BLaER1 (cell line): ENCODE measurements around the gene PTK6.

Source experiments
- H3K27ac ChIP-seq: shearing (Covaris generic); formaldehyde crosslinking; 2 replicates; pipeline ENCODE4 v1.8.1; 2022
- H3K27me3 ChIP-seq: shearing (Covaris generic); formaldehyde crosslinking; 2 replicates; pipeline ENCODE4 v1.8.1; 2022
- H3K36me3 ChIP-seq: shearing (Covaris generic); formaldehyde crosslinking; 2 replicates; pipeline ENCODE4 v1.8.1; 2022
- H3K4me1 ChIP-seq: shearing (Covaris generic); formaldehyde crosslinking; 2 replicates; pipeline ENCODE4 v1.8.1; 2022
- H3K4me2 ChIP-seq: shearing (Covaris generic); formaldehyde crosslinking; 2 replicates; pipeline ENCODE4 v1.8.1; 2022
- H3K4me3 ChIP-seq: shearing (Covaris generic); formaldehyde crosslinking; 2 replicates; pipeline ENCODE4 v1.8.1; 2022
- H3K9ac ChIP-seq: shearing (Covaris generic); formaldehyde crosslinking; 2 replicates; pipeline ENCODE4 v1.8.1; 2022
- H3K9me3 ChIP-seq: shearing (Covaris generic); formaldehyde crosslinking; 2 replicates; pipeline ENCODE4 v1.8.1; 2022
- H4K20me1 ChIP-seq: shearing (Covaris generic); formaldehyde crosslinking; 2 replicates; pipeline ENCODE4 v1.8.1; 2022
- Cebpa-rat ChIP-seq: shearing (Covaris generic); IDR thresholded peaks from 2 replicates; pipeline ENCODE4 v1.8.1; 2022

Gene PTK6

GRCh38 chr20:63544241-63544957 is 7.2 kb upstream of the PTK6 start:
- Histone ChIP-seq H3K27ac (no peak overlapping the region), H3K27me3 (peaks cover 62% of the 10 kb centered on the region), H4K20me1 (peaks cover 50% of the 10 kb centered on the region), H3K4me2 (no peak overlapping the region), H3K9ac (no peak overlapping the region), H3K36me3 (no peaks in the 10 kb centered on the region), H3K9me3 (no peaks in the 10 kb centered on the region), H3K4me3 (no peak overlapping the region), H3K4me1 (peaks cover 43% of the 10 kb centered on the region)
- TF ChIP-seq Cebpa-rat = no peak

DNA sequence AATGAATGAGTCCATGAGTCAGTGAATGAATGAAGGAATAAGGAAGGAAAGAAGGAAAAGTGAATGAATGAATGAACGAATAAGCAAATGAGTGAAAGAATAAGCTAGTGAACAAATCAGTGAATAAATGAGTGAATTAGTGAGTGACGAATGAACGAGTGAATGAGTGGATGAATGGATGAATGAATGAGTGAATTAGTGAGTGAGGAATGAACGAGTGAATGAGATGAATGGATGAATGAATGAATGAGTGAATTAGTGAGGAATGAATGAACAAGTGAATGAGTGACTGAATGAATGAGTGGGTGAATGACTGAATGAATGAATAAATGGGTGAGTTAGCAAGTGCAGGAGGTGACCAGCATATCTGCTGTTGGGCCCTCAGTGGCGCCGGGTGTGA is 6.6 kb upstream of the PTK6 start:
- Histone ChIP-seq H3K9me3 (no peaks in the 10 kb centered on the region), H3K36me3 (no peaks in the 10 kb centered on the region), H3K27ac (no peak overlapping the region), H3K9ac (no peak overlapping the region), H3K4me1 (peaks cover 48% of the 10 kb centered on the region), H4K20me1 (peaks cover 49% of the 10 kb centered on the region), H3K4me2 (no peak overlapping the region), H3K4me3 (no peak overlapping the region), H3K27me3 (peaks cover 63% of the 10 kb centered on the region)
- TF ChIP-seq Cebpa-rat = no peak

DNA sequence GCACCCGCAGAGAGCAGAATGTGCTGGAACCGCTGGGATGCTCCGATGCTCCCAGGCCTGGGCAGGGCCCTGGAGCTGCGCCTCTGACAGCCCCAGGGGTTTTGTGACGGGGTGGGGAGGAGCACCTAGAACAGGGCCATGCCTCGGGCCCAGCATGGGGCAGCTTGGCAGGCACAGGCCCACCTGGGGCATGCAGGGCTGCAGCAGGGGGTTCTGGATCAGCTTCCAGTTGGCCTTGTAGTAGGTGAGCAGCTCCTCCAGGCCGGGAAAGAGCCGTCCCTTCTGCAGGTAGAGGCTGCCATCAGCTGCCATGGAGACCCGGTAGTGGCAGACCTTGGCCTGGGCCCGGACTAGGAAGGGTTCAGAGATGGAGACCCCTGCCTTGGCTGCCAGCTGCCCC is 6.0 kb upstream of the PTK6 start:
- no peak for TF ChIP-seq Cebpa-rat
- Histone ChIP-seq H3K4me1 (peaks cover 47% of the 10 kb centered on the region), H3K36me3 (no peaks in the 10 kb centered on the region)

DNA sequence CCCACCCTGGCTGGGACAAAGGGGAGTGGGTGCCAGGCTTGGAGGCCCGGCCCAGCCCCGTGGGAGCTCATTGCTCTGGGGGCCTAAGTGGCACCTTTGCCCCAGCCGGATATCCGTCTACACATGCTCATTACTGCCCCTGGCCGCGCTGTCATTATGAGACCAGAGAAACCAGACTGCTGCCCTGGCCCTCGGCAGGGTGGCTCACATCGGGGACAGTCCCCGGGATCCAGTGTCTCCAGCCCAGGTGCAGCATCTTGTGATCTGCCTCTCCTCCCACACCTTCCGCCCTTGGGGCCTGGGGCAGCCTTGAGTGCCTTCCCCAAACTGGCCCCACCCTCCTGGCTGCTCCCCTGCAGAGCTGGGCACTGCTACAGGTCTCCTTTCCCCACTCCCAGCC is 5.5 kb upstream of the PTK6 start:
- no peak overlapping the region for H3K27ac ChIP-seq
- no peak for TF ChIP-seq Cebpa-rat
- no peak overlapping the region for H3K9ac ChIP-seq
- H3K4me2 ChIP-seq = peak overlapping the region; percentile 49
- peaks cover 50% of the 10 kb centered on the region for H3K4me1 ChIP-seq
- no peaks in the 10 kb centered on the region for H3K36me3 ChIP-seq
- H3K9me3 ChIP-seq = no peaks in the 10 kb centered on the region
- no peak overlapping the region for H3K4me3 ChIP-seq
- H3K27me3 ChIP-seq = peaks cover 53% of the 10 kb centered on the region
- peaks cover 39% of the 10 kb centered on the region for H4K20me1 ChIP-seq

More for the DNA sequence above, 6.0 kb upstream of the PTK6 start:
- Histone ChIP-seq H3K4me3 (no peak overlapping the region), H3K9ac (no peak overlapping the region), H3K27ac (no peak overlapping the region), H3K9me3 (no peaks in the 10 kb centered on the region), H3K4me2 (peak overlapping the region; percentile 49), H4K20me1 (peaks cover 43% of the 10 kb centered on the region), H3K27me3 (peaks cover 57% of the 10 kb centered on the region)

- Histone ChIP-seq H3K4me1 (peaks cover 56% of the 10 kb centered on the region), H3K27me3 (peaks cover 47% of the 10 kb centered on the region), H4K20me1 (peaks cover 34% of the 10 kb centered on the region), H3K4me2 (peak overlapping the region; percentile 49; the same call in 1 of the 2 replicates), H3K9me3 (no peaks in the 10 kb centered on the region), H3K9ac (no peak overlapping the region), H3K27ac (no peak overlapping the region), H3K4me3 (no peak overlapping the region), H3K36me3 (no peaks in the 10 kb centered on the region)
- no peak for TF ChIP-seq Cebpa-rat
Measured at GRCh38 chr20:63542031-63542559, 4.9 kb upstream of the PTK6 start.

GRCh38 chr20:63541371-63541770 is 4.2 kb upstream of the PTK6 start:
- no peak overlapping the region for H3K9ac ChIP-seq
- H3K36me3 ChIP-seq = no peaks in the 10 kb centered on the region
- no peaks in the 10 kb centered on the region for H3K9me3 ChIP-seq
- no peak overlapping the region for H3K27ac ChIP-seq
- TF ChIP-seq Cebpa-rat = no peak
- H3K27me3 ChIP-seq = peaks cover 40% of the 10 kb centered on the region
- H4K20me1 ChIP-seq = peaks cover 27% of the 10 kb centered on the region
- H3K4me1 ChIP-seq = peaks cover 64% of the 10 kb centered on the region
- H3K4me3 ChIP-seq = no peak overlapping the region
- H3K4me2 ChIP-seq = no peak overlapping the region

DNA sequence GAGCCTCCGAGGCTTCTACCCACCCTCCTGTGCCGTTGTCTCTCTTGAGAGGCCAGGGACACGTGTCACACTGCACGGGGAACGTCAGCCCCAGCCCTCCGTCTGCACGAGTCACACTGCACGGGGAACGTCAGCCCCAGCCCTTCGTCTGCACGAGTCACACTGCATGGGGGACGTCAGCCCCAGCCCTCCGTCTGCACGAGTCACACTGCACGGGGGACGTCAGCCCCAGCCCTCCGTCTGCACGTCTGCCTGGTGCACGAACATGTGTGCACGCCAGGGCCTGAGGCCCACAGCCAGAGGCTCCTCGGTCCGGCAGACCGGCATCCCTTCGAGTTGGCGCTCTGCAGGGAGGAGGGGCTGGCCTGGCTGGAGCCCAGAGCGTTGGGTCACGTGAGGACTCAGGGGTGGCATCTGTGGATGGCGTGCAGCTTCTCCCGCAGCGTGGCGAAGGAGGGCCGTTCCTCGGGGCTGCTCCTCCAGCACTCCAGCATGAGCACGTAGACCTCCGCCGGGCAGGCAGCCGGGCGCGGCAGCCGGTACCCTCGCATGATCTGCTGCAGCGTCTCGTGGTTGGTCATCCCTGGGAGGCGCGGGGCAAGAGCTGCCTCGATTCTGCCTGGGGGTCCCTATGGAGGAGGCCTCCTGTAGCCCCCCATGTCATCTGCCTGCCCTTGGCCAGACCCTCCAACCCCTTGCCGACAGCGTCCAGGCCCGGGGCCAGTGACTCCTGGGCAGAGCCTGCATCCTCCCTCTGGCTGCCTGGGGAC is 3.4 kb upstream of the PTK6 start:
- Histone ChIP-seq H3K4me2 (peak overlapping the region; percentile 44), H3K4me3 (no peak overlapping the region), H3K36me3 (no peaks in the 10 kb centered on the region), H3K9ac (no peak overlapping the region), H4K20me1 (peaks cover 19% of the 10 kb centered on the region), H3K27me3 (peaks cover 32% of the 10 kb centered on the region), H3K27ac (no peak overlapping the region), H3K4me1 (peaks cover 64% of the 10 kb centered on the region), H3K9me3 (no peaks in the 10 kb centered on the region)
- no peak for TF ChIP-seq Cebpa-rat

DNA sequence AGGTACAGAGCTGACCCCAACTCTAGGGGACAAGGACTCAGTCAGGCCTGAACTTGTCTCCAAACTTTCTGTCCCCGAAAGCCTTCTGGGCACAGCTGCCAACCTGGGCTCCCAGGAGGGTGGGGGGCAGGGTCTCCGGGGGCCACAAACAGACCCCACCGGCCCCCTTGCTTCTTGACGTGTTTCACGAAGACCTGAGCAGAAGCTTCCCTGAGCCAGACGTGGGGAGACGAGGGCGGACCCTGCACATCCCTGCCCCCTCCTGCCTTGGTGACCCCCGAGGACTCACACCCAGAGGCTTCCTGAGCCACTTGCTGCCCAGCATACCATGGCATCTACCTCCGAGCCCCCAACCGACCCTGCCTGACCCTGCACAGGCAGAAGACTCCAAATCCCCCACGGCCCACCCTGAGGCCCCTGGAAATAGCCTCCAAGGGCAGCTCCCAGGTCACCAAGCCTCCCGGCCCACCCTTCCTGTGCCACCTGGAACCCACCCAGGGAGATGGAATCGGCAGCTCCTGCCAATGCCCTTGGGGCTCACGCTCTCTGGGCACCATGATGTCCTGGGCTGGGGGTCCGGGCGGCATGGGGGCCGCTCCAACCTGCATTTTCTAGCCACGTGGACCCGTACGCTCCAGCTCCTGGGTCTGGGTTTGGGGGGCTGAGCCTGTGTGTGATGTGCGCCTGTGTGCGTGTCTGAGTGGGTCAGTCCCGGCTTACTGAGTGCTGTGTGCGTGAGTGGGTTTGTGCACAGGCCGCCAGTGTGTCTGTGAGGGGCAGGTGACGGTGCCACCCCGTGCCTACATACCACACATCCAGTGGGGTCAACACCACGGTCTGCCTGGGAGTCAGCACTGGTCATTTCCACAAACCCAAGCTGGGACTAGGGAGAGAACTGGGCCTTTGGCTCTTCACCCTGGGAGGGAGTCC is 2.5 kb upstream of the PTK6 start:
- H3K36me3 ChIP-seq = no peaks in the 10 kb centered on the region
- TF ChIP-seq Cebpa-rat = no peak
- no peak overlapping the region for H3K27ac ChIP-seq
- no peak overlapping the region for H3K9ac ChIP-seq
- peak overlapping the region; percentile 44 for H3K4me2 ChIP-seq
- no peaks in the 10 kb centered on the region for H3K9me3 ChIP-seq
- H4K20me1 ChIP-seq = peaks cover 10% of the 10 kb centered on the region
- H3K4me1 ChIP-seq = peaks cover 67% of the 10 kb centered on the region
- H3K4me3 ChIP-seq = no peak overlapping the region
- peaks cover 30% of the 10 kb centered on the region for H3K27me3 ChIP-seq

DNA sequence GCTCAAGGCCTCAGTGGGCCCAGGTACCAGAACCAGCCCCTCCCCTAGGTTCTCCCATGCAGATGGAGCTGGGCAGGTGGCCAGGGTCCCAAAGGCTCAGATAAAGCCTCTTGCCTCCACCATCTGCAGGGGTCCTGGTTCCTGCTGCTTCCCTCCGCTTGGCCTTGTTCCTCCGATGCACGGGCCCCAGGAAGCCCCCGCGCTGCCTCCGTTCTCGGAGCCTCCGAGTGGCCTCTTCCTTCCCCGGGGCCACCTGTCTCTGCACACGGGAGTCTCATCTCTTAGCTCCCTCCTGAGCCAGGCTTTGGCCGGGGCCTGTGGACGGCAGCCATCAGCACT is 1.9 kb upstream of the PTK6 start:
- no peak overlapping the region for H3K27ac ChIP-seq
- H3K36me3 ChIP-seq = no peaks in the 10 kb centered on the region
- H3K9ac ChIP-seq = no peak overlapping the region
- H3K4me2 ChIP-seq = peak overlapping the region; percentile 44
- TF ChIP-seq Cebpa-rat = no peak
- H3K4me3 ChIP-seq = no peak overlapping the region
- H3K27me3 ChIP-seq = peaks cover 29% of the 10 kb centered on the region; the same call in 1 of the 2 replicates
- peaks cover 8% of the 10 kb centered on the region for H4K20me1 ChIP-seq
- no peaks in the 10 kb centered on the region for H3K9me3 ChIP-seq
- peaks cover 74% of the 10 kb centered on the region for H3K4me1 ChIP-seq
